Ishikawa (cell line): ENCODE results near the gene PLCL2.

Source experiments
- CEBPB ChIP-seq: IDR thresholded peaks from 2 replicates; pipeline ENCODE4 v1.6.1; 2012
- CREB1 ChIP-seq: IDR thresholded peaks from 2 replicates; pipeline ENCODE4 v1.6.1; 2012; ENCODE audit warnings: low read depth
- EGR1 ChIP-seq: IDR thresholded peaks from 2 replicates; pipeline ENCODE4 v1.6.1; 2012
- EP300 ChIP-seq: IDR thresholded peaks from 2 replicates; pipeline ENCODE4 v1.6.1; 2012; ENCODE audit warnings: borderline replicate concordance
- FOXM1 ChIP-seq: IDR thresholded peaks from 2 replicates; pipeline ENCODE4 v1.6.1; 2012; ENCODE audit warnings: low read depth, borderline replicate concordance
- NFIC ChIP-seq: IDR thresholded peaks from 2 replicates; pipeline ENCODE4 v1.6.1; 2012
- RAD21 ChIP-seq: IDR thresholded peaks from 2 replicates; pipeline ENCODE4 v1.6.1; 2012; ENCODE audit warnings: low read depth
- TAF1 ChIP-seq: IDR thresholded peaks from 2 replicates; pipeline ENCODE4 v1.6.1; 2012; ENCODE audit warnings: low read depth, mild to moderate bottlenecking
- TCF12 ChIP-seq: IDR thresholded peaks from 2 replicates; pipeline ENCODE4 v1.6.1; 2012; ENCODE audit warnings: low read depth
- TEAD4 ChIP-seq: IDR thresholded peaks from 2 replicates; pipeline ENCODE4 v1.6.1; 2012
- USF1 ChIP-seq: IDR thresholded peaks from 2 replicates; pipeline ENCODE4 v1.6.1; 2012
- YY1 ChIP-seq: IDR thresholded peaks from 2 replicates; pipeline ENCODE4 v1.6.1; 2012; ENCODE audit warnings: low read depth
- ZBTB7A ChIP-seq: IDR thresholded peaks from 2 replicates; pipeline ENCODE4 v1.6.1; 2012; ENCODE audit warnings: low read depth
- TF ChIP-seq, protein P1 (sequence below): IDR thresholded peaks from 2 replicates; pipeline ENCODE4 v1.6.1; 2012; ENCODE audit warnings: low read depth, mild to moderate bottlenecking
- TF ChIP-seq, protein P2 (sequence below): IDR thresholded peaks from 2 replicates; pipeline ENCODE4 v1.6.1; 2012

The PLCL2 gene

GRCh38 chr3:17087509-17087908 is 202.8 kb downstream of the PLCL2 start:
- TF ChIP-seq, protein P1, sequence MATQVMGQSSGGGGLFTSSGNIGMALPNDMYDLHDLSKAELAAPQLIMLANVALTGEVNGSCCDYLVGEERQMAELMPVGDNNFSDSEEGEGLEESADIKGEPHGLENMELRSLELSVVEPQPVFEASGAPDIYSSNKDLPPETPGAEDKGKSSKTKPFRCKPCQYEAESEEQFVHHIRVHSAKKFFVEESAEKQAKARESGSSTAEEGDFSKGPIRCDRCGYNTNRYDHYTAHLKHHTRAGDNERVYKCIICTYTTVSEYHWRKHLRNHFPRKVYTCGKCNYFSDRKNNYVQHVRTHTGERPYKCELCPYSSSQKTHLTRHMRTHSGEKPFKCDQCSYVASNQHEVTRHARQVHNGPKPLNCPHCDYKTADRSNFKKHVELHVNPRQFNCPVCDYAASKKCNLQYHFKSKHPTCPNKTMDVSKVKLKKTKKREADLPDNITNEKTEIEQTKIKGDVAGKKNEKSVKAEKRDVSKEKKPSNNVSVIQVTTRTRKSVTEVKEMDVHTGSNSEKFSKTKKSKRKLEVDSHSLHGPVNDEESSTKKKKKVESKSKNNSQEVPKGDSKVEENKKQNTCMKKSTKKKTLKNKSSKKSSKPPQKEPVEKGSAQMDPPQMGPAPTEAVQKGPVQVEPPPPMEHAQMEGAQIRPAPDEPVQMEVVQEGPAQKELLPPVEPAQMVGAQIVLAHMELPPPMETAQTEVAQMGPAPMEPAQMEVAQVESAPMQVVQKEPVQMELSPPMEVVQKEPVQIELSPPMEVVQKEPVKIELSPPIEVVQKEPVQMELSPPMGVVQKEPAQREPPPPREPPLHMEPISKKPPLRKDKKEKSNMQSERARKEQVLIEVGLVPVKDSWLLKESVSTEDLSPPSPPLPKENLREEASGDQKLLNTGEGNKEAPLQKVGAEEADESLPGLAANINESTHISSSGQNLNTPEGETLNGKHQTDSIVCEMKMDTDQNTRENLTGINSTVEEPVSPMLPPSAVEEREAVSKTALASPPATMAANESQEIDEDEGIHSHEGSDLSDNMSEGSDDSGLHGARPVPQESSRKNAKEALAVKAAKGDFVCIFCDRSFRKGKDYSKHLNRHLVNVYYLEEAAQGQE, result no peak
- no peak for TF ChIP-seq YY1
- no peak for TF ChIP-seq TAF1
- TF ChIP-seq, protein P2, sequence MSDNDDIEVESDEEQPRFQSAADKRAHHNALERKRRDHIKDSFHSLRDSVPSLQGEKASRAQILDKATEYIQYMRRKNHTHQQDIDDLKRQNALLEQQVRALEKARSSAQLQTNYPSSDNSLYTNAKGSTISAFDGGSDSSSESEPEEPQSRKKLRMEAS, result no peak
- TF ChIP-seq CREB1, result no peak
- no peak for TF ChIP-seq ZBTB7A

DNA sequence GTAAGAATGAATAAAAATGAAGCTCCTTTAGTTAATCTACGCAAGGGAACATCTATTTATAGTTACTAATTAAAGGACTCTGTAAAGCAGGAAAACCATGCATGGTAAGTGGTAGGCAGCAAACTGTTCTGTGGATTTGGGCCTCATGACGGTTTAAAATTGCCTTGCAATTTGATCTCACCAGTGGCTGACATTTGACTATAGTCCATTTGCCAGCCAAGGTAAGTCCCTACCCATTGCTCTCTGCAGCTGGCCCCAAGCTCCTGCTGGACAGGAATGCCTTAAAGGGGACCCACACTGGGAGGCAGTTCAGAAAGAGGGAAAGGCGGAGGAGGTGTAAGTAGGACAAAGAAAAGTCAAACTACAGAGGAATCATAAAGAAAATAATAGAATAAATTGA is 203.3 kb downstream of the PLCL2 start:
- TF ChIP-seq CEBPB (no peak), FOXM1 (no peak), TCF12 (no peak), YY1 (no peak), TEAD4 (peak; percentile 39), ZBTB7A (no peak)

- TF ChIP-seq TCF12, result no peak
- TF ChIP-seq CEBPB, result no peak
- TF ChIP-seq, protein P1, result no peak
- no peak for TF ChIP-seq USF1
- no peak for TF ChIP-seq NFIC
- TF ChIP-seq FOXM1, result no peak
- TF ChIP-seq ZBTB7A, result no peak
- no peak for TF ChIP-seq YY1
- no peak for TF ChIP-seq EGR1
- TF ChIP-seq, protein P2, result no peak
- no peak for TF ChIP-seq TAF1
- TF ChIP-seq CREB1, result no peak
- TF ChIP-seq TEAD4, result no peak
- no peak for TF ChIP-seq RAD21
- TF ChIP-seq EP300, result no peak
Measured at GRCh38 chr3:17088602-17089313, 204.0 kb downstream of the PLCL2 start.

DNA sequence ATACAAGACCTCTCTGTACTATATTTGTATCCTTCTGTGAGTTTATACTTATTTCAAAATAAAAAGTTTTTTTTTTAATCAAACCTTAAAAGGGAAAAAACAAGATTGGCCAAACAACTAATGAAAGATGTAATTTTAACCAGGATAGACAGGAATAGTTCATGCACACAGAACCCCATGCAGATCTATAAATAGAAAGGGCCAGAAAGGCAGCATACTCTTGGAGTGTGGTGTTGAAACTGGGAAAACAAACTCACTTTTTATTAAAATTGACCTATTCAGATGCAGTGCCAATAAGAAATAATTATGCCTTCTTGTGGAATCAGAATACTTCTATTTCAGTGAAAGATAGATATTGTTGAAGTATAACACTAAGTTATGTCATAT is 204.6 kb downstream of the PLCL2 start:
- TF ChIP-seq ZBTB7A (no peak), CEBPB (no peak), YY1 (no peak), NFIC (no peak), EP300 (no peak), TAF1 (no peak), TEAD4 (no peak)

GRCh38 chr3:17090280-17090983 is 205.7 kb downstream of the PLCL2 start:
- TF ChIP-seq TCF12 (no peak), CEBPB (no peak), TAF1 (no peak), YY1 (no peak), TEAD4 (no peak), NFIC (no peak), CREB1 (no peak), EP300 (no peak), ZBTB7A (no peak), EGR1 (no peak), RAD21 (no peak), FOXM1 (no peak), USF1 (no peak)
- TF ChIP-seq, protein P1, result no peak
- TF ChIP-seq, protein P2, result no peak
